HepG2 (cell line): ENCODE results near the gene KPNA4. TPM values are rescaled to one million over a fixed set of nuclear protein-coding genes. Genes with fewer than 3 reads are reported as not detected.

Experiments
- ATAC-seq: fragments of 200-7000 bp; cut with Tn5 transposase; 3 replicates; pipeline ENCODE4 v1.9.1; 2020; ENCODE audit warnings: mild to moderate bottlenecking, moderate library complexity
- BruUV-seq: library from RNA; stranded (reverse); fragments of 400-500 nt; replicated peaks from 2 replicates; lab custom pipeline; 2021; lab: Mats Ljungman, UMichigan
- CTCF ChIA-PET: fragments of 300-600 bp; formaldehyde crosslinking; extraction: SDS; loops from one replicate; lab custom pipeline; 2021; ENCODE audit warnings: low total read pairs, inconsistent platforms, low intra/inter-chr PET ratio; lab: Yijun Ruan, JAX
- POLR2A ChIA-PET: fragments of 350-600 bp; sonication (Branson Sonifier 250); formaldehyde crosslinking; loops from one replicate; lab custom pipeline; 2020; ENCODE audit warnings: antibody characterized with exemption, inconsistent platforms; lab: Yijun Ruan, JAX
- DNase-seq: peaks from one replicate; pipeline ENCODE4 v3.0.0-alpha.2; 2015; ENCODE audit warnings: low spot score
- FAIRE-seq: peaks from 3 replicates; lab custom pipeline; 2011; peaks lifted over from hg19 to GRCh38; lab: Jason Lieb, UNC
- H2AFZ ChIP-seq: one replicate; pipeline ENCODE4 v1.6.1; 2011; ENCODE audit warnings: low read length, inconsistent platforms
- H3K27ac ChIP-seq: fragments of 300-600 bp; 3 replicates; pipeline ENCODE4 v1.8.0; 2011; ENCODE audit warnings: mixed run types, mild to moderate bottlenecking, mixed read lengths, low read length, inconsistent platforms; ENCODE audit not compliant: insufficient read depth; ENCODE audit errors: extremely low read length
- H3K27me3 ChIP-seq, 2 experiments: fragments of 200-600 bp in 1 of 2; 2 replicates in 1 of 2; 3 replicates in 1 of 2; pipeline versions ENCODE4 v1.6.0 to v1.8.0; 2011; ENCODE audit warnings: low read length in 2 of 2, mild to moderate bottlenecking in 2 of 2, moderate library complexity in 2 of 2, inconsistent platforms in 1 of 2; ENCODE audit not compliant: insufficient read depth in 2 of 2, control insufficient read depth in 1 of 2
- H3K36me3 ChIP-seq, 2 experiments: fragments of 200-600 bp in 1 of 2; replicated peaks in 1 of 2; 2 replicates in 1 of 2; 3 replicates in 1 of 2; pipeline versions ENCODE4 v1.5.1 to v1.8.0; 2011; ENCODE audit warnings: low read length in 2 of 2, inconsistent platforms in 1 of 2; ENCODE audit not compliant: insufficient read depth in 2 of 2, control insufficient read depth in 1 of 2
- H3K4me1 ChIP-seq: 2 replicates; pipeline ENCODE4 v1.5.1; 2012; ENCODE audit warnings: low read length, inconsistent platforms; ENCODE audit not compliant: insufficient read depth
- H3K4me2 ChIP-seq: 2 replicates; pipeline ENCODE4 v1.6.0; 2011; ENCODE audit warnings: low read depth, low read length, inconsistent platforms
- H3K4me3 ChIP-seq, 3 experiments: fragments of 200-600 bp in 1 of 3; sonication (generic), shearing (Covaris generic) in 1 of 3; replicated peaks in 1 of 3; 2 replicates each; pipeline ENCODE4 v1.5.1; 2011 to 2016; ENCODE audit warnings: low read length in 3 of 3, inconsistent platforms in 2 of 3, low read depth in 2 of 3, mild to moderate bottlenecking in 2 of 3, control low read depth in 1 of 3, mixed read lengths in 1 of 3; ENCODE audit not compliant: insufficient read depth in 1 of 3
- H3K79me2 ChIP-seq: one replicate; pipeline ENCODE4 v1.6.1; 2011; ENCODE audit warnings: low read length, inconsistent platforms; ENCODE audit not compliant: insufficient read depth
- H3K9ac ChIP-seq: 2 replicates; pipeline ENCODE4 v1.6.0; 2011; ENCODE audit warnings: mild to moderate bottlenecking, low read depth, low read length, inconsistent platforms; ENCODE audit not compliant: insufficient read depth
- H3K9me3 ChIP-seq: 2 replicates; pipeline ENCODE4 v1.5.1; 2012; ENCODE audit warnings: mild to moderate bottlenecking, low read length
- H4K20me1 ChIP-seq: 2 replicates; pipeline ENCODE4 v1.6.0; 2011; ENCODE audit warnings: inconsistent platforms, mild to moderate bottlenecking, low read length, moderate library complexity; ENCODE audit not compliant: insufficient read depth
- CTCF ChIP-seq: sonication (generic); formaldehyde crosslinking; IDR thresholded peaks from 2 replicates; pipeline ENCODE4 v1.5.0; 2020; ENCODE audit warnings: mild to moderate bottlenecking, missing genetic modification reagents, moderate library complexity
- EZH2 ChIP-seq: conservative IDR thresholded peaks from 2 replicates; pipeline ENCODE4 v1.6.1; 2012; ENCODE audit warnings: mild to moderate bottlenecking, low read depth, low read length, moderate library complexity
- HIVEP1 ChIP-seq: sonication (generic); formaldehyde crosslinking; IDR thresholded peaks from 2 replicates; pipeline ENCODE4 v1.4.0; 2020; ENCODE audit warnings: mild to moderate bottlenecking, missing genetic modification reagents
- MAFF ChIP-seq: IDR thresholded peaks from 2 replicates; pipeline ENCODE4 v1.6.1; 2011; ENCODE audit warnings: low read depth, low read length, improper control_type of control experiment
- MAFK ChIP-seq, 2 experiments: IDR thresholded peaks in 1 of 2; conservative IDR thresholded peaks in 1 of 2; 2 replicates each; pipeline ENCODE4 v1.6.1; 2011; ENCODE audit warnings: improper control_type of control experiment in 2 of 2, low read length in 2 of 2
- PAX8 ChIP-seq: sonication (generic); formaldehyde crosslinking; IDR thresholded peaks from 2 replicates; pipeline ENCODE4 v1.8.0; 2022; ENCODE audit warnings: mild to moderate bottlenecking, missing genetic modification reagents, borderline replicate concordance
- PCBP2 ChIP-seq: fragments of 200-400 bp; formaldehyde crosslinking; optimal IDR thresholded peaks from 2 replicates; pipeline ENCODE3; 2018; ENCODE audit warnings: low read length, low read depth; ENCODE audit not compliant: poor library complexity, severe bottlenecking
- RAD21 ChIP-seq: fragments of 450-650 bp; formaldehyde crosslinking; IDR thresholded peaks from 2 replicates; pipeline ENCODE4 v1.5.0; 2020; ENCODE audit warnings: mild to moderate bottlenecking
- SMC3 ChIP-seq: IDR thresholded peaks from 2 replicates; pipeline ENCODE4 v1.6.1; 2011; ENCODE audit warnings: low read length, improper control_type of control experiment
- SPEN ChIP-seq: sonication (generic); formaldehyde crosslinking; IDR thresholded peaks from 2 replicates; pipeline ENCODE4 v1.5.1; 2020; ENCODE audit warnings: low read depth, mild to moderate bottlenecking, missing genetic modification reagents
- ZNF207 ChIP-seq: fragments of 450-650 bp; IDR thresholded peaks from 2 replicates; pipeline ENCODE4 v1.6.1; 2016; ENCODE audit warnings: antibody characterized with exemption, borderline replicate concordance
- ZNF512 ChIP-seq: sonication (generic); formaldehyde crosslinking; IDR thresholded peaks from 2 replicates; pipeline ENCODE4 v1.4.0; 2020; ENCODE audit warnings: mild to moderate bottlenecking, missing genetic modification reagents
- ZNF7 ChIP-seq: IDR thresholded peaks from 2 replicates; pipeline ENCODE4 v1.6.1; 2016; ENCODE audit warnings: missing biosample characterization, missing genetic modification reagents
- WGBS: methylation state at CpG from one replicate; pipeline ENCODE4 v1.1.6; 2017; ENCODE audit warnings: low lambda C conversion rate; 5-methylcytosine and 5-hydroxymethylcytosine counted together
- in situ Hi-C: cut with HindIII; loops from 2 replicates; pipeline ENCODE4 v1.10.0; 2017; ENCODE audit warnings: low pct_unique_long_range_greater_than_20kb; ENCODE audit not compliant: extremely low pct_ligation_motif_present
- intact Hi-C: fragments of 100-400 bp; cut with micrococcal nuclease; formaldehyde crosslinking; loops from one replicate; pipeline ENCODE4 v1.10.0; 2022; ENCODE audit not compliant: unreplicated experiment
- polyA plus RNA-seq, 8 experiments: library from polyadenylated mRNA; depleted of rRNA in 3 of 8; stranded (reverse) in 7 of 8; unstranded in 1 of 8; fragments of >200 nt; fragmentation: Illumina TruSeq in 4 of 8; extraction: Trizol in 4 of 8; gene quantifications; 2 replicates each; pipeline versions ENCODE4 v1.2.1 to v1.2.3, GENCODE V29; 2011 to 2016; ENCODE audit warnings: low read depth in 4 of 8, missing spikeins in 1 of 8, mixed read lengths in 1 of 8; ENCODE audit not compliant: insufficient read depth in 1 of 8
- total RNA-seq, 5 experiments: library from RNA; depleted of rRNA; stranded (reverse); fragments of >200 nt; fragmentation: Illumina TruSeq; extraction: Trizol; gene quantifications; 2 replicates each; pipeline ENCODE4 v1.2.3, GENCODE V29; 2016; ENCODE audit warnings: low read depth in 1 of 5
- TF ChIP-seq, protein P1 (sequence below): sonication (generic); formaldehyde crosslinking; IDR thresholded peaks from 2 replicates; pipeline ENCODE4 v1.4.0; 2020; ENCODE audit warnings: missing genetic modification reagents

KPNA4 gene
- total and polyA plus RNA-seq, 2 of the 13 experiments (the other 11 are each of a cell fraction or from before 2014, with no cell fraction given): 9.9 to 27.9 TPM

DNA sequence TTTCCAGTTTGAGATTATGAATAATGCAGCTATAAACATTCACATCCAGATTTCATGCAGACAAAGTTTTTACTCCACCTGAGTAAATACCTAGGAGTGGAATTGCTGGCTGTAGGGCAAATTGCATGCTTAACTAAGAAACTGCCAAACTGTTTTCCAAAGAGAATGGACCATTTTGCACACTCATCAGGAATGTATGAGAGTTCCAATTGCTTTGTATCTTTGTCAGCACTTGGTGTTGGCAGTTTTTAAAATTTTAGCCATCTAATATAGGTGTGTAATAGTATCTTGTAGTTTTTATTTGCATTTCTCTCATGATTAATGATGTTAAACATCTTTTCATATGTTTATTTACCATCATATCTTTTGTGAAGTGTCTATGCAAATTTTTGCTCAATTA is 75.2 kb downstream of the KPNA4 start:
- H2AFZ ChIP-seq: no peak overlapping the region
- DNase-seq: no peak
- H3K36me3 ChIP-seq: no peaks in the 10 kb centered on the region
- no peaks in the 10 kb centered on the region for H3K4me1 ChIP-seq
- POLR2A ChIA-PET: no interaction called here
- H3K4me2 ChIP-seq: no peak overlapping the region
- H3K27ac ChIP-seq: no peak overlapping the region
- TF ChIP-seq MAFF (0 out of 2 replicates have a peak, but pooled peaks have one; percentile 38), MAFK (conservative IDR thresholded peaks at IDR 0.05 in 1 of 2, IDR thresholded peaks at IDR 0.05 in 1 of 2; ENCODE audit: low read length in 2 of 2) (peak in 1 of 2 experiments; percentile 53; a peak in 2 of 4 replicates), ZNF7 (CRISPR knock-in tag) (peak; percentile 86)
- TF ChIP-seq, protein P1, sequence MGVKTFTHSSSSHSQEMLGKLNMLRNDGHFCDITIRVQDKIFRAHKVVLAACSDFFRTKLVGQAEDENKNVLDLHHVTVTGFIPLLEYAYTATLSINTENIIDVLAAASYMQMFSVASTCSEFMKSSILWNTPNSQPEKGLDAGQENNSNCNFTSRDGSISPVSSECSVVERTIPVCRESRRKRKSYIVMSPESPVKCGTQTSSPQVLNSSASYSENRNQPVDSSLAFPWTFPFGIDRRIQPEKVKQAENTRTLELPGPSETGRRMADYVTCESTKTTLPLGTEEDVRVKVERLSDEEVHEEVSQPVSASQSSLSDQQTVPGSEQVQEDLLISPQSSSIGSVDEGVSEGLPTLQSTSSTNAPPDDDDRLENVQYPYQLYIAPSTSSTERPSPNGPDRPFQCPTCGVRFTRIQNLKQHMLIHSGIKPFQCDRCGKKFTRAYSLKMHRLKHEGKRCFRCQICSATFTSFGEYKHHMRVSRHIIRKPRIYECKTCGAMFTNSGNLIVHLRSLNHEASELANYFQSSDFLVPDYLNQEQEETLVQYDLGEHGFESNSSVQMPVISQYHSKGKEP (CRISPR knock-in tag): no peak
- no peaks in the 10 kb centered on the region for H4K20me1 ChIP-seq
- H3K4me3 ChIP-seq: no peak overlapping the region
- no peak for ATAC-seq
- CTCF ChIA-PET: no interaction called here
- H3K27me3 ChIP-seq: no peaks in the 10 kb centered on the region
- no peak overlapping the region for H3K9ac ChIP-seq
- in situ Hi-C loops (no loop called here), intact Hi-C loops (no loop called here)
- no peaks in the 10 kb centered on the region for H3K79me2 ChIP-seq
- no peaks in the 10 kb centered on the region for H3K9me3 ChIP-seq
- no peak for FAIRE-seq
- no TSS peak for BruUV-seq

DNA sequence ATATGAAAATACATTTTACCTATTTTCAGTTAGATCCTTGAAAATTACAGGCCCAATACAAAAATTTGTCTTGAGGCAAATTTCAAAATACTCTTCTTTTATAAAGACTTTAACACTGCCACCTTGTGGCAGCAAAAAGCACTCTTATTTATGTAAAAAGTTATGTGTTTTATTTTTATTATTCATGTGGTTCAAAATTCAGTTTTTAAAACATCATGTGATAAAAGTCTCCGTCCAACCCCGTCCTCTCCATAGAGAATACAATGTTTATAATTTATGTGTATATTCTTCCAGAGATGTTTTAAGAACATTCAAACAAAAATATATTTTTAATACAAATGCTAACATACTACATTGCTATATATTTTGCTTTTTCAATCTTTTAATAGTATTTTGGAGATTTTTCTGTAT is 78.9 kb downstream of the KPNA4 start:
- no peaks in the 10 kb centered on the region for H3K79me2 ChIP-seq
- no peaks in the 10 kb centered on the region for H3K9me3 ChIP-seq
- CTCF ChIA-PET: interaction anchor here (0.7 kb wide), 1 partner anchor 323 kb away, joined by 3 read pairs; no protein-coding TSS in a partner anchor
- H3K4me2 ChIP-seq: peak overlapping the region; percentile 98
- POLR2A ChIA-PET: no interaction called here
- peaks cover 6% of the 10 kb centered on the region; the same call in 1 of the 2 replicates for H3K4me1 ChIP-seq
- DNase-seq (peak; percentile 15), FAIRE-seq (no peak), ATAC-seq (no peak)
- no peak overlapping the region for H2AFZ ChIP-seq
- no peak overlapping the region for H3K9ac ChIP-seq
- H3K36me3 ChIP-seq: no peaks in the 10 kb centered on the region
- peak overlapping the region in 2 of 3 experiments; percentile 57 to 65; a peak in 3 of 6 replicates for H3K4me3 ChIP-seq
- no TSS peak for BruUV-seq
- intact Hi-C loops: loop anchor here (5.0 to 10.0 kb wide), 2 partner anchors 324 to 452 kb away; no protein-coding TSS in a partner anchor
- no peaks in the 10 kb centered on the region for H4K20me1 ChIP-seq
- in situ Hi-C loops: loop anchor here (5.0 kb wide), 1 partner anchor 324 kb away; no protein-coding TSS in a partner anchor
- whole genome bisulfite sequencing: 0% methylated on average over 2 of the region's 2 CpGs
- H3K27ac ChIP-seq: no peak overlapping the region
- H3K27me3 ChIP-seq: no peaks in the 10 kb centered on the region
- TF ChIP-seq PAX8 (CRISPR knock-in tag): no peak
- no peak for TF ChIP-seq EZH2
- TF ChIP-seq HIVEP1: no peak
- no peak for TF ChIP-seq SPEN (CRISPR knock-in tag)
- no peak for TF ChIP-seq ZNF207
- peak; percentile 37 for TF ChIP-seq CTCF
- TF ChIP-seq PCBP2: no peak
- TF ChIP-seq ZNF512 (CRISPR knock-in tag): no peak
- TF ChIP-seq RAD21: no peak
- 0 out of 2 replicates have a peak, but pooled peaks have one; percentile 7 for TF ChIP-seq SMC3
